HG02642 (cell line): ENCODE measurements around the gene PTGDR.
A peak's percentile ranks its signal among the peaks of the same experiment; 100 is the strongest.

ENCODE experiments used
- ATAC-seq: cut with Tn5 transposase; IDR thresholded peaks from one replicate; pipeline ENCODE4 v1.9.1; 2021; ENCODE audit warnings: mild to moderate bottlenecking; ENCODE audit not compliant: unreplicated experiment, poor library complexity

Gene PTGDR

GRCh38 chr14:52267501-52268278 lies at the start of gene PTGDR:
TSS of gene PTGDR (plus strand) at chr14:52267698. CDS start at chr14:52267815, 117 bp downstream.
- ATAC-seq, result no peak

DNA sequence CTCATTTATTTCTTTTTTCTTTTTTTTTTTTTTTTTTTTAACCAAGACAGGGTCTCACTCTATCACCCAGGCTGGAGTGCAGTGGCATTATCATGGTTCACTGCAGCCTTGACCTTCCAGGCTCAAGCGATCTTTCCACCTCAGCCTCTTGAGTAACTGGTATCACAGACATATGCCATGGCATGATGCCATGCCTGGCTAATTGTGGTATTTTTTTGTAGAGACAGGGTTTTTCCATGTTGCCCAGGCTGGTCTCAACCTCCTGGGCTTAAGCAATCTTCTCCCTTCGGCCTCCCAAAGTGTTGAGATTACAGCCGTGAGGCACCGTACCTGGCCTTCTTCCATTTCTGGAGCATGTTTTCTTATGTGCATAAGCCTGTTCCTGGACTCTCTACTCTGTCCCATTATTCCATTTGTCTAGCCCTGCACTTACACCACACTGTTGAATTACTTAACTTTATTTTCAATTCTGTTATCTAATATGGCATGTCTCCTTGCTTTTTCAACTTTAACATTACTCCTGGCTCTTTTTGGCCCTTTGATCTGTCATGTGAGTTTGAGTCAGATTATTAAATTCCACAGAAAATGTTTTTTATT lies 47.9 kb upstream of the PTGDR start:
- ATAC-seq, result no peak

DNA sequence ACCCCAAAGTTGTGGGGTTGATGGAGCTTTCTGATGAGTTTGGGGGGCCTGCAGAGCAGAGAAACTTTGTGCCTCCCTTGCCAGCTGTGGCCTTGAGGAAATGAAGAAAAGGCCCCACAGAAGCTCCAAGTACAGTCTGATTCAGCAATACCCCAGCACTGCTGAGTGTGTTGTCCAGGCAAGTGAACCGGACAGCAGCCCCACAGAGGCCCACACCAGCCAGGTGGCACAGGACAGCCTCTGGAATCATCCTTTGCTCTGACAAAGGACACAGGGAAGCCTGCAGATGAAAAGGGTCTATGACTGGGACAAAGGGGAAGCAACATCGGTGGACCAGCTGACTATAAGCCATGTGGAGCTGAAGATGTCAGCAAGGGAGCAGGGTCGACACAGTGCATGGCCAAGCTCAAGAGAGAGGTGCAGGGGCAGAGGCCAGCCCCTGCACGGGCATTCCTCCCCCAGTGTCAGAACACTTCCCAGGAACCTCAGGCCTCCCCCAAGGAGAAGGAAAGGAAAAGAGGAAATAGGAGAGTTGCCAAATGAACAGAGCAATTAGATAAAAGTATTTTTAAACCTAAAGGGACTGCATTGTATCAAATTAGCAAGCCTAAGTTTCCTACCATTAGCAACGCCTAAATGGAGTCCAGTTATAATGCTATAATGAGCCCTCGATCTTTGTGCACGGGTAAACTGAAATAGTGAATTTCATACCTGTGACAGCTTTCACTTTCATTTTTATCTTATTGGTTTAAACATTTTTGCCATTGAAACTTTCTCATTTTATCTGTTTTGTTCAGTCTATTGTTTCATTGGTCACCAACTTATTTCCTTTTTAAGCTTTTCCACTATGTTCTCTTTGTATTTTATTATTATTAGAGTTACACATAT lies 46.3 kb upstream of the PTGDR start:
- ATAC-seq, result no peak

DNA sequence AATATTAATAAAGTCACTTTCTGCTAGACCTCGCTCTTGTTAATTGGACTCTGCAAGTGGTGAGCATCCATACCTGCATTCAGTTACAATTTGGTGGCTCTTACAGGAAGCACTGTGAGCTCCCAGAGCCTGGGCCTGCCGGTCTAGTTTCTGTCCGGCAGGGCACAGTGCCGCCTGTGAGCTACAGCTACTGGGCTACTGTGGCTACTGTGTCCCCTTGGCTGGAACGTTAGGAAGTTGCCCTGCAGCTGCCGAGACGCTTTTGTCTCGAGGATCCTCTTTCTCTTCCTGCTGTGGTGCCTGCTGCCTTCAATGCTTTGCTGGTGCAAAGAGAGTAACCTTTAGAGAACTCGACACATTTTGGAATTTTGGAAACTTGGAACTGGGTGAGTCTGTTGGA lies 44.6 kb upstream of the PTGDR start:
- no peak for ATAC-seq

DNA sequence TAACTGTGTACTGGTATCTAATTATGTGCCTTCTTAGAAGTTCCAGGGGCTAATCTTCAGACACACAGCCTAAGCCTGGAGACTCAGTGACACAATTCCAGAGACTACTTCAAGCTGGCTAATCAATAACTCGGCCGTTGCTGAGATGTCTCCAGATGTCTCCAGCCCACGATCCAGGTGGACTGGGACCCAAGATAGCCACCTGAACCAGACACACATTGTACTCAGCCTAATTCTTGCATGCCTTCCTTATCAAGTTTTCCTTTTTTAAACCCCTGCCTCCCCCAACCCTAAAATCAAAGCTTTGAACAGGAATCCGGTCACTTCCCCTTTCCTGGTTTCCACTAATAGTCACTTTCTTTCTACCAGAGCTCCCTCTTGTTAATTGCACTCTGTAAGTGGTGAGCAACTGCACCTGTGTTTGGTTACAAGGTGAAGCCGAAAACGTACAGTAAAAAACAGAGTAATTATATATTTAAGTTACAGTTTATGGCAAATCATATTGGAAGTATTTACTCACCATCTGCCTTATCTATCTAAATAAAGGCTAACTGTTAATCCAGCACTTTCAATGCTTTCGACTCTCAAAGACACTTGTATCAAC lies 39.8 kb upstream of the PTGDR start:
- no peak for ATAC-seq

GRCh38 chr14:52233693-52234092 lies 33.8 kb upstream of the PTGDR start:
- ATAC-seq, result no peak

- no peak for ATAC-seq
Measured at GRCh38 chr14:52235434-52235833, 32.1 kb upstream of the PTGDR start.

GRCh38 chr14:52235866-52236510 lies 31.5 kb upstream of the PTGDR start:
- no peak for ATAC-seq

DNA sequence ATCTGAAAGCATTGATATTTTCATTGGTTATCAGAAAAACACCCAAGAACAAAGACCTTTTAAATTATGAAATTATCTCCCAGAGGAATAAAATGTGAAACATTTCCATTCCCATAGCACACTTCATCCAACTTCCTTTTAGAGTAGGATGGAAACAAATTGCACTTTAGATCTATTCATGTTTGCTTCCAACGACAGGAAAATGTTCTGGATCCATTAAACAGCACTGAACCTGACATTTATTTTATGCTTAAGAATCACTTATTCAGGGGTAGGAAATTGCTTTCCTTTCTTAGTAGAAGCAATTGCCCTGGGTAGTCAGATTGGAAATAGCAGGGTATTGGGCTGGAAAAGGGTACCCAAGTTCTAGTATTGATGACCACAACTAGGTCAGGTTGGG lies 28.8 kb upstream of the PTGDR start:
- ATAC-seq, result no peak

- no peak for ATAC-seq
Measured at GRCh38 chr14:52240623-52241022, 26.9 kb upstream of the PTGDR start.

- ATAC-seq, result no peak
Measured at GRCh38 chr14:52241087-52241793, 26.3 kb upstream of the PTGDR start.

- ATAC-seq, result peak; percentile 73
Measured at GRCh38 chr14:52244328-52244727, 23.2 kb upstream of the PTGDR start.

DNA sequence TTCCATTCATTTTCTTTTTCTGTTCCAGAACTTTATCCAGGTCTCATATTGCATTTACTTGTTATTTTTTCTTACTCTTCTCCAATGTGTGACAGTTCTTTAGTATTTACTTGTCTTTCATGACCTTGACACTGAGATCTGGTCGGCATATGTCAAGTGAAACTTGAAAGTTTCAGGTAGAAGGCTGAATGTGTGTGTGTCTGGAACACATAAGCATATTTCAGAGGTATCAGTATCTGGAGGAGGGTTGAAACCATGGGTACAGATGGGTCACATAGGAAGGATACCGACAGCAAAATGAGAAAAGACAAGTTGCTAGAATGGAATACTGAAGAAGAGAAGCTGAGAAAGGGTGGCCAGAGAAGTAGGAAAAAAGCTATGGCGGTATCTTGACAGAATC lies 22.5 kb upstream of the PTGDR start:
- peak; percentile 39 for ATAC-seq

GRCh38 chr14:52248057-52248456 lies 19.4 kb upstream of the PTGDR start:
- ATAC-seq, result no peak

- ATAC-seq, result no peak
Measured at GRCh38 chr14:52251724-52252123, 15.8 kb upstream of the PTGDR start.

DNA sequence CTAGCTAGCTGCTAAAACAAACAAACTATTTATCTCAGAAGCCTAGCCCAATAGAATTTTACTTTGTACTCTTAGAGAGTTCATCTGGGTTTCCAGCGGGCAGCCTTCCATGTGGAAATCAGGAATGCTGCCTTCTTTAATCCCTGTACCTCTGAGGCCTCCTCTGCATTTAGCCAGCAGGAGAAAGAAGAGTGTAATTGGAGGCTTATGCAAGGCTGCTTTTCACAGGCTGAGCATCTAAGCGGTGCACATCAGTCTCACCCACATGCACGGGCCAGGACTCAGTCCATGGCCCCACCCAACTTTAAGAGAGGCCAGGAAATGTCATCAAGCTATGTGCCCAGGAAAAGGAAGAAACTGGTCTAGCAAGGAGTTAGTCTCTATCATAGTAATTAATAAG lies 14.0 kb upstream of the PTGDR start:
- no peak for ATAC-seq

GRCh38 chr14:52254086-52254485 lies 13.4 kb upstream of the PTGDR start:
- ATAC-seq, result no peak

GRCh38 chr14:52258783-52259182 lies 8.7 kb upstream of the PTGDR start:
- ATAC-seq, result no peak

- ATAC-seq, result no peak
Measured at GRCh38 chr14:52259434-52259833, 8.1 kb upstream of the PTGDR start.

DNA sequence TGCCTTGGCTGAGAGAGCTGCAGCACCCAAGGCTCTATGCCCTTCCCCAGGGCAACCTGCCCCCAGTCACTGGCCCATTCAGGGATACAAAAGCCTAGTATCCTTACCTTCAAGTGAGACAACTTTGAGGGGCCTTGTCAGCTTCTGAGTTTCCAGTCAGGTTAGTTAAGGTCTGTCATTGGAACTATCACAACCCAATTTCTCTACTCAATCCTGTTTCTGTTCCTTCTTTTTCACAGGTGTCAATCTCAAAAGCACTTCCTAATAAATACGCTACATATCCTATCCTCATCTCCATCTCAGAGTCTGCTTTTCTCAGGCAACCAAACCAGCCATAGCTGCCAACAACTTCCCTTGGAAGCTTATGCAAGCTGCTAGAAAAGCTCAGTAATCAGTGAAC lies 4.9 kb upstream of the PTGDR start:
- no peak for ATAC-seq
